Mammary microvascular endothelial cell (primary cell): ENCODE results near the gene SLC2A1. TPM values are rescaled to one million over a fixed set of nuclear protein-coding genes. Genes with fewer than 3 reads are reported as not detected.

Source experiments
- total RNA-seq: library from RNA; depleted of rRNA; stranded (reverse); fragments of >200 nt; gene quantifications from 2 replicates; pipeline ENCODE4 v1.2.3, GENCODE V29; 2015

SLC2A1 gene
- total RNA-seq: 45.2 and 65.4 TPM in 2 replicates

GRCh38 chr1:42958488-42959319 lies at the start of gene SLC2A1:
TSS of gene SLC2A1 (minus strand) at chr1:42958868. CDS start at chr1:42958651, 217 bp downstream.

Other genes with a start within 250 kb of the SLC2A1 start
- gene CLDN19, start 218.6 kb downstream of the SLC2A1 start, total RNA-seq: not detected in 2 replicates
- gene P3H1, start 191.8 kb downstream of the SLC2A1 start, total RNA-seq: 62.2 and 76.6 TPM in 2 replicates
- 1.6 and 7.9 TPM in 2 replicates for gene C1orf50, start 191.6 kb downstream of the SLC2A1 start, total RNA-seq
- not detected in 2 replicates for gene TMEM269, start 173.9 kb downstream of the SLC2A1 start, total RNA-seq
- 6.4 and 6.9 TPM in 2 replicates for gene ERMAP, start 141.7 kb downstream of the SLC2A1 start, total RNA-seq
- 17.8 and 24.2 TPM in 2 replicates for gene SVBP, start 141.5 kb downstream of the SLC2A1 start, total RNA-seq
- 5.7 and 7.5 TPM in 2 replicates for gene ZNF691, start 112.3 kb downstream of the SLC2A1 start, total RNA-seq
- gene EBNA1BP2, start 213.4 kb upstream of the SLC2A1 start, total RNA-seq: 216 and 245 TPM in 2 replicates
- 0.13 and 0.15 TPM in 2 replicates for gene CFAP57, start 213.5 kb upstream of the SLC2A1 start, total RNA-seq